GM10248 (cell line): Measurements from ENCODE around the gene REEP6.
"Not testable (repeated sequence)": the region's sequence is repeated elsewhere in the genome, so short reads cannot be mapped to it uniquely, and the experiment has no call there.

Experiments
- CTCF ChIA-PET: fragments of 300-600 bp; sonication (Branson Sonifier 250); formaldehyde crosslinking; extraction: SDS; loops from one replicate; lab custom pipeline; 2021; ENCODE audit warnings: antibody characterized with exemption; lab: Yijun Ruan, JAX
- POLR2A ChIA-PET: fragments of 350-650 bp; sonication (Branson Sonifier 250); formaldehyde crosslinking; extraction: SDS; loops from one replicate; lab custom pipeline; 2020; ENCODE audit warnings: antibody characterized with exemption; lab: Yijun Ruan, JAX
- DNase-seq: peaks from one replicate; pipeline ENCODE4 v3.0.0; 2012; ENCODE audit errors: extremely low spot score
- CTCF ChIP-seq: IDR thresholded peaks from 2 replicates; pipeline ENCODE4 v1.5.1; 2012; ENCODE audit warnings: mild to moderate bottlenecking, low read depth; ENCODE audit errors: extremely low read depth, missing control alignments, control extremely low read depth

The REEP6 gene

GRCh38 chr19:1513499-1514294, 22.7 kb downstream of the REEP6 start:
- TF ChIP-seq CTCF = peak; percentile 55
- ChIA-PET CTCF (interaction anchor here (1.0 kb wide), 1 partner anchor 234 kb away, joined by 3 read pairs; no protein-coding TSS in a partner anchor), POLR2A (no interaction called here)
- DNase-seq = peak; percentile 80

GRCh38 chr19:1514295-1514661, 23.3 kb downstream of the REEP6 start:
- POLR2A ChIA-PET = no interaction called here
- TF ChIP-seq CTCF = no peak
- CTCF ChIA-PET = interaction anchor here (1.0 to 1.5 kb wide), 3 partner anchors 32 to 253 kb away, joined by 3 to 4 read pairs (median 3); no protein-coding TSS in a partner anchor
- no peak for DNase-seq

GRCh38 chr19:1514986-1515721, 24.2 kb downstream of the REEP6 start:
- CTCF ChIA-PET = interaction anchor here (1.0 to 1.5 kb wide), 3 partner anchors 31 to 252 kb away, joined by 3 to 4 read pairs (median 3); no protein-coding TSS in a partner anchor
- no peak for DNase-seq
- POLR2A ChIA-PET = no interaction called here
- TF ChIP-seq CTCF = no peak

GRCh38 chr19:1516395-1516753, 25.4 kb downstream of the REEP6 start:
- DNase-seq = no peak
- ChIA-PET POLR2A (no interaction called here), CTCF (no interaction called here)
- TF ChIP-seq CTCF = no peak

- no peak for DNase-seq
- CTCF ChIA-PET = no interaction called here
- no peak for TF ChIP-seq CTCF
- POLR2A ChIA-PET = no interaction called here
Measured at GRCh38 chr19:1518471-1518870, 27.5 kb downstream of the REEP6 start.

- POLR2A ChIA-PET, DNase-seq: not testable (repeated sequence)
- CTCF ChIA-PET = interaction anchor here (0.8 kb wide), 1 partner anchor 153 kb away, joined by 3 read pairs; no protein-coding TSS in a partner anchor
Measured at GRCh38 chr19:1519802-1520201, 28.8 kb downstream of the REEP6 start.
